ENCODE data around the gene OAS2.

DNA sequence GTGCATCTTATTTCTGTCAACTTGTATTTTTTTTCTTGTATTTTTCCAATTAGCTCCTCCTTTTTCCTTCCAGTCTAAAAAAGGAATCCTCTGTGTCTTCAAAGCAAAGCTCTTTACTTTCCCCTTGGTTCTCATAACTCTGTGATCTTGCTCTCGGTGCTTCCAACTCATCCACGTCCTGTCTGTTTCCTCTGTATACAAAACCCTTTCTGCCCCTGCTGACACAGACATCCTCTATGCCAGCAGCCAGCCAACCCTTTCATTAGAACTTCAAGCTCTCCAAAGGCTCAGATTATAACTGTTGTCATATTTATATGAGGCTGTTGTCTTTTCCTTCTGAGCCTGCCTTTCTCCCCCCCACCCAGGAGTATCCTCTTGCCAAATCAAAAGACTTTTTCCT lies 32.4 kb downstream of the OAS2 start:
- TF ChIP-seq CTCF (conservative IDR thresholded peaks at IDR 0.05; ENCODE audit: low read depth, low read length) (no peak), EZH2 (IDR thresholded peaks at IDR 0.05; ENCODE audit: low read length, unreplicated experiment) (no peak), EZH2phosphoT487 (IDR thresholded peaks at IDR 0.05; ENCODE audit: borderline replicate concordance, low read length) (no peak)
